ENCODE data around the gene CDT1.

DNA sequence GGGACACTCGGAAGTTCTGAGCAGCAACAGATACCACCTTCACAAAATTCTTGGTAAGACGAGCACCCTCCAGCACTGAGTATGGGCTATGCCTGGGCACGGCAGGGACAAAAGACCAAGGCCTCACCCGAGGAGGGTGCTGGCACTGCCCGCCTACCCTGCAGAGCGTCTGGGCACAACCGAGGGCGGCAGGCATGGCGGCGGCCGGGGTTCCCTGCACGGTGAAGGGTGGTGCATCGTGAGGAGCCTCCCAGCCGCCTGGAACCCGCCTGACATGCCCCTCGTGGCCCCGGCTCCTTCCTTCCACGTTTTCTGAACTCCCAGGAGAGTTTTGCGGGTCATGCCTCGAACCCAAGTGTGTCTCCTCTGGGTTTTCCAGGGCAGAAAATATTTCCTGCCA is 34.2 kb downstream of the CDT1 start:
- no peak for TF ChIP-seq YY1 (IDR thresholded peaks at IDR 0.05; ENCODE audit: insufficient read depth, insufficient read length)
- TF ChIP-seq ZNF274 (IDR thresholded peaks at IDR 0.05; ENCODE audit: low read depth, low read length), result no peak
- TF ChIP-seq SUZ12 (IDR thresholded peaks at IDR 0.05; ENCODE audit: extremely low read depth, insufficient read depth, insufficient read length), result no peak

Measured in NT2/D1 (cell line).